ENCODE measurements around the gene SNX33.

DNA sequence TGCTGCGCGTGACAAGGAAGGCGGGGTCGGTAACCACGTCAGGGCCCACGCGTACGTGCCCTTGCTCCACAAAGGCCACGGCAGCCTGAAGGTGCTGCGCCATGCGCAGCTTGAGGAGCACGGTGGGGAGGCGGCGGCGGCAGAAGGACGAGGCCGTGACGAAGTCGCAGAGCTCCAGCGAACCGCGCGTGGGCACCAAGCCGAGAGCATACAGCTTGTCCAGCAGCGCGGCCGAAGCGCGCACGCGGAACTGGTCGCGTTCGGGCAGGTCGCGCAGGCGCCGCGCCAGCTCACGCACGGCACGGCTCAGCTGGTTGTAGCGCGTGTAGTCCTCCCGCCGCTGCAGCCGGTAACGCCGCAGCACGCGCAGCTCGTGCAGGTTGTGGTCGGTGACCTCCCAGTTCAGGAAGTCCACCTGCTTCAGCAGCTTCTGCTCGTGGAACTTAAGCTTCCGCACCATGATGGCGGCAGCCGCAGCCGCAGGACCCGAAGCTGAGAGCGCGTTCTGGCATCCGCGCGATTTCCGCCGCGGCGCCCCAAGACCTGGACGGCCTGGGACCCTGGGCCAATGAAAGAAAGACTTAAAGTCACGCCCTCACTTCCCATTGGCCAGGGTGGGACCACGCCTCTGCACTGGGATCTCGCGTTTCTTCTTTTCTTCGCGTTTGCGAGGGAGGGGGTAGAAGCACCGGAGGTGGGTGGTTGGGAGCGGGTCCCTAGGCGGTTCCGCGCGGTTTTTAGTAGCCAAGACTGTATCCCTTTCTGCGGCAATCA is 7.8 kb upstream of the SNX33 start, which contains the start of gene IMP3:
- TF ChIP-seq CTCF (IDR thresholded peaks at IDR 0.05 in 2 of 3, conservative IDR thresholded peaks at IDR 0.05 in 1 of 3; ENCODE audit: borderline replicate concordance in 1 of 3, insufficient read depth in 1 of 3, low read depth in 2 of 3, low read length in 2 of 3) = no peak
- TF ChIP-seq EZH2phosphoT487 (IDR thresholded peaks at IDR 0.05; ENCODE audit: borderline replicate concordance) = no peak
- TF ChIP-seq, protein P1, sequence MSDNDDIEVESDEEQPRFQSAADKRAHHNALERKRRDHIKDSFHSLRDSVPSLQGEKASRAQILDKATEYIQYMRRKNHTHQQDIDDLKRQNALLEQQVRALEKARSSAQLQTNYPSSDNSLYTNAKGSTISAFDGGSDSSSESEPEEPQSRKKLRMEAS (IDR thresholded peaks at IDR 0.05) = no peak
- no peak for TF ChIP-seq SP1 (IDR thresholded peaks at IDR 0.05; ENCODE audit: low read depth)
